Measurements from ENCODE around the gene DIAPH1. TPM values are rescaled to one million over a fixed set of nuclear protein-coding genes. Genes with fewer than 3 reads are reported as not detected.
A peak's percentile ranks its signal among the peaks of the same experiment; 100 is the strongest.

The DIAPH1 gene
- total RNA-seq, 1 donor from 2014 or later = 23.3 TPM

DNA sequence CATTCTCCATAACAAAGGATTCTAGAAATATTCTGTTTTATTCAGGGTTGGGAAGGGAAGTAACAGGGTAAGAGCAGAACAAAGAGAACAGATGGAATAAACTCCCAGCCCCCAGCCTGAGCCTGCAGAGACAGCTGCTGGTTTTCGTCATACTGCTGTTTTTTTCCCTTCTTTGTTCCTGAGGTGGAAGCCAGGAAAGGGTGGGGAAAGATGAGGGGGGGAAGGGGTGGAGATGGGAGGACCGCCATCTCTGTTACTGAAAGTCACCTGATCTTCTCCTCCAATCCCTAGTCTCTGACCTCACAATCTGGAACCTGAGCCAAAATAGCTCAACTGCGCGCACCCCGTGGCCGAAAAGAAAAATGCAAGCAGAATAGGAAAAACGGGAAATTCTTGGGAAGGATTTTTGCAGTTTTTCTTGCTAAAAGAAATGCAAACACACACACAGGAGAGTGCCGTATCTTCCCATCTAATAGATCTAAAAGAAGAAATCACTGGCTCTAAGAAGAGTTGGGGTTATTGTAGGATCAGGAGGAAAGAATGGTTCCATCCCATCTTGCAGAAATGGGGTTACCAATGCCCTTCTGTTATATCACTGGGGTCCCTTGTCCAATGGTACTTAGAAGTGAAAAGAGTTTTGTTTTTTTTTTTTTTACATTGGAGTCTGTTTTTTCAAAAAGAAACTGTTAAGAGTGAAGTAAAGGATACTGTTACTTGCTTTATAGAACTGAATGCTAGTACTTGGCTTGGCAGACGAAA lies 57.9 kb downstream of the DIAPH1 start:
- DNase-seq = peak; percentile 99

- DNase-seq = peak; percentile 50
Observed at GRCh38 chr5:141560151-141560550, 58.6 kb downstream of the DIAPH1 start.

DNA sequence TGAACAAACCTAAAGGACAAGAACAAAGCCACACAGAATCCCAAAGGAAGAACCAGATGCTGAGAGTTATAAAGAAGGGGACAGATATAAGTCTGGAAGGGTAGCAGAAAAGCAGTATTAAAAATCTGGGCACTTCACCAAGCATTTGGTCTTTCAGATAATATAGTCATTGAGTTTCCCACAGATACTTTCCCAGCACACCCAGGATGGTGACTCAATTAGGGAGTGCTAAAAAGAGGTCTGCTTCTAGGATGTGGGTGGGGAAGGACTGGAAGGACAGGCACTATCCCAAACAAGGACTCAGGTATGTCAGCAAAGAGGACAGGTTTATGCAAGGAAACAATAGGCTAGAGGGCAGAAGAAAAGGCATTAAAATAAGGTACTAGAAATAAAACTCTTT lies 59.3 kb downstream of the DIAPH1 start:
- DNase-seq = no peak

DNA sequence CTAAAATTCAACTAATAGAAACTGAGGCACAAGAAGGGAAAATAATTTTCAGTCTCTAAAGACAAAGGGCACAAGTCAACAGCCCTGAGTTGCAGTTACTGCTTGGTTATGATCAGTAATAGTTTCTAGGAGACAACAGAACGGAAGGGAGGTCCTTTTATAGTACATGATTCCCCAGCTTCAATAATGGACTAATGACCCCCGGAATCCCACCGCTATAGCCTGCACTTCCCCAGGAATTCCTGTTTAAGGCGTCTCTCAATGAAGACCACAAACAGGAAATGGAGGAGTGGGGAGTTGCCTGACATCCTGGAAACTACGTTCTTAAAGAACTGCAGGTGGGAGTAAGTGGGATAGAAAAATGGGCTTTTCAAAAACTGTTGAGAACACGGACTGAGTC lies 60.6 kb downstream of the DIAPH1 start:
- peak; percentile 55 for DNase-seq

GRCh38 chr5:141557681-141558136 lies 61.1 kb downstream of the DIAPH1 start:
- peak; percentile 97 for DNase-seq

GRCh38 chr5:141547921-141548320 lies 70.9 kb downstream of the DIAPH1 start:
- no peak for DNase-seq

GRCh38 chr5:141547488-141547887 lies 71.3 kb downstream of the DIAPH1 start:
- DNase-seq = no peak

GRCh38 chr5:141543053-141543452 lies 75.7 kb downstream of the DIAPH1 start:
- no peak for DNase-seq

GRCh38 chr5:141534492-141535213 lies 84.1 kb downstream of the DIAPH1 start:
- DNase-seq = no peak

DNA sequence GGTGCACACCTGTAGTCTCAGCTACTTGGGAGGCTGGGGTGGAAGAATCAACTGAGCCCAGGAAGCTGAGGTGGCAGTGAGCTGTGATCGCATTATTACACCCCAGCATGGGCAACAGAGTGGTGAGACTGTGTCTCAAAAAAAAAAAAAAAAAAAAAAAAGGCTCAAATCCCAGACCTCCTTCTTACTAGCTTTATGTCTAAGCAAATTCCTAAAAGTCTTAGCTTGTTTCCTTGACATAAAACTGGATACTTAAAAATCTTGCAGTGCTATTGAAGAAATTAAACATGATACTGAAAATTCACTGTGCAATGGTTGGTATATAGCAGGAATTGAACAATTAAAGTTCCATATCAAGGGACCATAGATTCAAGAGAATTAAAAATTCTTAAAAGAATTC lies 84.9 kb downstream of the DIAPH1 start:
- no peak for DNase-seq

DNA sequence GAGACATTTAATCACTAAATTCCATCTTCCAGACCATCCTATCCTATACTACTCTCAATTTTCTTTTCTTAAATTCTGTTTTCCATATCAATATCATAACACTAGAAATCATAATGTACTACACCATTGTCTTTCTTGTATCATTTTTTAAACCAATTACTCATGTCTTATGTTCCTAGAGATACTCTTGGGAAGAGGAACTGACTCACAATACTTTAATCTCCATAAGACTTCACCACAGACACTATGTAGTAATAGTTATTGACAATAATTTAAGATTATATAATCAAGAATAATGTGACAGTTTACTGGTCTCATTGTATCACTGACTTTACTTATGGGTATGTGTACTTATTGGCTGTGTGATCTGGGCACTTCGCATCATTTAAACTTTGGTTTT lies 86.1 kb downstream of the DIAPH1 start:
- DNase-seq = no peak

DNA sequence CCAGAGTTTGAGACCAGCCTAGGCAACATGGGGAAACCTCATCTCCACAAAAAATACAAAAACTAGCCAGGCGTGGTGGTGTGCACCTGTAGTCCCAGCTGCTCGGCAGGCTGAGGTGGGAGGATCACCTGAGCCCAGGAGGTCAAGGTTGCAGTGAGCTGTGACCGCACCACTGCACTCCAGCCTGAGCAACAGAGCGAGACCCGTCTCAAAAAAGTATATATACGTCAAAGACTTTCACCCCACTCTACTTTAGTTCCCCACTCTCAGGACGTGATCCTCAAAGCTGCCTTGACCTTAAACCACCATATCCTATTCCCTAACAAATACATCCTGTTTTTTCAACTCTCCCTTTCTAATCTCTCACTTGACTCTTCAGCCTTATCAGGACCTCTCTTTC lies 88.9 kb downstream of the DIAPH1 start:
- DNase-seq = no peak

- no peak for DNase-seq
Observed at GRCh38 chr5:141529002-141529401, 89.8 kb downstream of the DIAPH1 start.

- peak; percentile 54 for DNase-seq
Observed at GRCh38 chr5:141528291-141528984, 90.4 kb downstream of the DIAPH1 start.

- DNase-seq = no peak
Observed at GRCh38 chr5:141527426-141527825, 91.4 kb downstream of the DIAPH1 start.

- DNase-seq = no peak
Observed at GRCh38 chr5:141525653-141526052, 93.1 kb downstream of the DIAPH1 start.

GRCh38 chr5:141524604-141525597 lies 93.9 kb downstream of the DIAPH1 start:
- DNase-seq = peak; percentile 99

- no peak for DNase-seq
Observed at GRCh38 chr5:141523991-141524390, 94.8 kb downstream of the DIAPH1 start.

DNA sequence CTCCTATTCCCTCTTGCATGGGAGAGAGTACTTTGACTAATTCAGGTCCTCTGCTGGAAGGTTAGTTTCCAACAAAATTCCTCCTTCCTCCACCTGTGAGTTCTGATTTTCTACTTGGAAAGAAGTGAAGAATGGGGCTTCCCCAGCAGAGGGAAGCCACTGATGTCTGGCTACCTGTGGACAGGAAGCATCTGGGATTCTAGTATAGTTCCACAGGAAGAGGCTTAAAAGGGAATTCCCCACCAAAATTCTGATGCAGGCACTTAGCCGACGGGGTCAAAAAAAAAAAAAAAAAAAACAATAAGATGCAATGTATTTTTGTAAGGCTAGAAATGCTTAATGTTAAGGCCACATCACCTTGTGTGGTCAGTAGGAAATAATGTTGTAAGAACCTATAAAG lies 96.5 kb downstream of the DIAPH1 start:
- no peak for DNase-seq

DNA sequence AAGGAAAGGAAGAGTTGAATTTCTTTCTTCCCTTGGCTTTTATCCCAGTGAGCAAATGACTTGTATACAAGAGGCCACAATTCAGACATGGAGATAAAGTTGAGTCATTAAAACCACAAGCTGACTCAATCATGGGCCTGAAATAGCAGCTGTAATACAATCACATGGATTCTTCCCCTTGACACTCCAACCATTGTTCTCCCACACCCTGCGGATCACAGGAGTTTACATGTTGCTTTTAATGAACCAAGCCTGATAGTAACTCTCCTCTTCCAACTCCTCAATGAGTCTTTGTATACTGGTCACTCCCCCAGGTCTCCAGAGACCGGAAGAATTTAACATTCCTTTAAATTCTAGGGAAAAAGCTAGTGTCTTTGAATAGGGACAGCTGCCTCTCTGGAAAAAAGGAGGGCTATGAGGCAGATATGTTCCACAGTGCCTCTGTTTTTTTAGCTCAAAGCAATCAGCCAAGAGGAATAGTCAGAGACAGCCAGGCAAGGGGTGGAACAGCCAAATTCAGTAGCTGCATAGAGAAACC lies 97.5 kb downstream of the DIAPH1 start:
- peak; percentile 92 for DNase-seq
